LNCaP clone FGC (cell line): Measurements from ENCODE around the gene ADRM1.

Experiments used
- DNase-seq: peaks from one replicate; pipeline ENCODE4 v3.0.0-alpha.2; 2011; ENCODE audit warnings: low read depth
- H3K4me3 ChIP-seq: 2 replicates; pipeline ENCODE4 v1.5.1; 2011; ENCODE audit warnings: mild to moderate bottlenecking, low read depth, low read length, control low read depth
- TF ChIP-seq, protein P1 (sequence below): IDR thresholded peaks from 2 replicates; pipeline ENCODE4 v1.5.1; 2012; ENCODE audit warnings: mild to moderate bottlenecking; ENCODE audit not compliant: control insufficient read depth, insufficient read depth; ENCODE audit errors: extremely low read depth

ADRM1 gene

DNA sequence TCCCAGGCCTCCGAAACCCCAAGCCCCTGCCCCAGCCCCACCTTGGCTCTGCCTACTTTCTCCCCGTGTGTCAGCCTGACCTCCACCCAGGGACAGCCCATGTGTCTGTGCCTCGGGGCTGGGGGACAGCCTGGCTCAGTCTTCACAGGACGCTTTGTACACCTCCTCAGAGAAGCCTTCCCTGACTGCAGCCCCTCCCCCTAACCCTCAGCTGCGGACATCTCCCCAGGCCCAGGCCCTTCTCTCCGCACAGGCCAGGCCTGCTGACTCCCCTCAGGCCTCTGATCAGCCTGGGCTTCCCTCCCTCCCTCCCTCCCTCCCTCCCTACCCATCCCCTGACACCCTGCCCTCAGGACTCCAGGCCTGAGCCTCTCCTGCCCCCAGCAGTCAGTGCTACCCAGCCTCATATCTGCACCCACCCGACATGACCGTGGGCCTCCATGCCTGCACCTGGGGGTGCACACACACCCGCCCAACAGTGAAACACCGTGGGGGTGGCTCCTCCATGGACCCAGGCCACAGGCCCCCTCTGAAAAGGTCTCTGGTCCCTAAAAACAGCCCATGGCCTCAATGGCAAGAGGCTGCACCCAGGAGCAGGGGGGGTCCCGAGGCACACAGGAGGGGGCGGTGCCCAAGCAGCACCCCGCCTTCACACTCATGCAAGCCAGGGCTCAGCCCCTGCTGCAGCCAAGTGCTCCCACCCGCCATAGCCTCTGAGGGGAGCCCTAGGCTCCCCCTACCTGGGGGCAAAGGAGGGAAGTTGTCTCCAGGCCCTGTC is 51.4 kb downstream of the ADRM1 start:
- no peak for DNase-seq
- TF ChIP-seq, protein P1, sequence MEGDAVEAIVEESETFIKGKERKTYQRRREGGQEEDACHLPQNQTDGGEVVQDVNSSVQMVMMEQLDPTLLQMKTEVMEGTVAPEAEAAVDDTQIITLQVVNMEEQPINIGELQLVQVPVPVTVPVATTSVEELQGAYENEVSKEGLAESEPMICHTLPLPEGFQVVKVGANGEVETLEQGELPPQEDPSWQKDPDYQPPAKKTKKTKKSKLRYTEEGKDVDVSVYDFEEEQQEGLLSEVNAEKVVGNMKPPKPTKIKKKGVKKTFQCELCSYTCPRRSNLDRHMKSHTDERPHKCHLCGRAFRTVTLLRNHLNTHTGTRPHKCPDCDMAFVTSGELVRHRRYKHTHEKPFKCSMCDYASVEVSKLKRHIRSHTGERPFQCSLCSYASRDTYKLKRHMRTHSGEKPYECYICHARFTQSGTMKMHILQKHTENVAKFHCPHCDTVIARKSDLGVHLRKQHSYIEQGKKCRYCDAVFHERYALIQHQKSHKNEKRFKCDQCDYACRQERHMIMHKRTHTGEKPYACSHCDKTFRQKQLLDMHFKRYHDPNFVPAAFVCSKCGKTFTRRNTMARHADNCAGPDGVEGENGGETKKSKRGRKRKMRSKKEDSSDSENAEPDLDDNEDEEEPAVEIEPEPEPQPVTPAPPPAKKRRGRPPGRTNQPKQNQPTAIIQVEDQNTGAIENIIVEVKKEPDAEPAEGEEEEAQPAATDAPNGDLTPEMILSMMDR = no peak
- peak overlapping the region; percentile 58 for H3K4me3 ChIP-seq

DNA sequence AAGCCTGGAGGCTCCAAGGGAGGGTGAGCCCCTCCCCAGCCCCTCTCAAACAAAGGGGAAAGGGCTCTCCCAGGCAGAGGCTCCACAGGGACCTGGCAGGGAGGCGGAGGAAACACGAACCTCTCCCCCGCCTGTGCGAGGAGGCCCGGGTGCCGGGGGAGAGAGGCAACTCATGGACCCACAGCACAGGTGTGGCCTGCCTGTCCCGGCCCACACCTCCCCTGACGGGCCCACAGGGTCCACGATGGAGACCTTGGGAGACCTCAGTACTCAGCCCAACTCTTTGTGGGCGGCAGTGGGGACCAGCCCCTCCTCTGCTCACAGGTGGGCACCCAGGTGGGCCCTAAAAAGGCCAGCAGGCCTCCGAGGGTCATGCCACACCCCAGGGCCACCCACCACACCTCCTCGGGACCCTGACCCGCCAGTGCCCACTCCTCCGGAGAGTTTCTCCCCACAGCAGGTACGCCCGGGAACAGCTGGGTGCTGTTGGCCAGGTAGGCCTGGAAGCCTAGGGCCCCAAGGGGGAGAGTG is 52.1 kb downstream of the ADRM1 start:
- no peak for DNase-seq
- TF ChIP-seq, protein P1 = no peak
- H3K4me3 ChIP-seq = peak overlapping the region; percentile 5; the same call in 1 of the 2 replicates

DNA sequence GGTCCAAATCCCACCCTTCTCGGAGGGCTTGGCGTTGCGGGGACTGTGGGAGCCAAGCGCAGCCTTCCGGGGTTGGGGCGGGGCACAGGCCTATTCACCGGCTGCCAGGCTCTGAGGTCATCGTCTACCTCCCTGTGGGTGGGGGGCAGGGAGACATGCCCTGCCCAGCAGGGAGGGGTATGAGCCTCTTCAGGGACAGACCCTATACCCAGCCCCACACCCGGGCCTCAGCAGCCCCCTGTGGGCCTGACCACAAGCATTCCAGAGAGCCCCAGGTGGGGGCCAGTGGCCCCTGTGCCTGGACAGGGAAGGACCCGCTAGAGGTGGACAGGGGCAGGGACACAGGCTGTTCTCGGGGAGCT is 52.7 kb downstream of the ADRM1 start:
- 0 out of 2 replicates have a peak overlapping the region, but pooled peaks have one; percentile 0 for H3K4me3 ChIP-seq
- DNase-seq = no peak
- TF ChIP-seq, protein P1 = no peak

DNA sequence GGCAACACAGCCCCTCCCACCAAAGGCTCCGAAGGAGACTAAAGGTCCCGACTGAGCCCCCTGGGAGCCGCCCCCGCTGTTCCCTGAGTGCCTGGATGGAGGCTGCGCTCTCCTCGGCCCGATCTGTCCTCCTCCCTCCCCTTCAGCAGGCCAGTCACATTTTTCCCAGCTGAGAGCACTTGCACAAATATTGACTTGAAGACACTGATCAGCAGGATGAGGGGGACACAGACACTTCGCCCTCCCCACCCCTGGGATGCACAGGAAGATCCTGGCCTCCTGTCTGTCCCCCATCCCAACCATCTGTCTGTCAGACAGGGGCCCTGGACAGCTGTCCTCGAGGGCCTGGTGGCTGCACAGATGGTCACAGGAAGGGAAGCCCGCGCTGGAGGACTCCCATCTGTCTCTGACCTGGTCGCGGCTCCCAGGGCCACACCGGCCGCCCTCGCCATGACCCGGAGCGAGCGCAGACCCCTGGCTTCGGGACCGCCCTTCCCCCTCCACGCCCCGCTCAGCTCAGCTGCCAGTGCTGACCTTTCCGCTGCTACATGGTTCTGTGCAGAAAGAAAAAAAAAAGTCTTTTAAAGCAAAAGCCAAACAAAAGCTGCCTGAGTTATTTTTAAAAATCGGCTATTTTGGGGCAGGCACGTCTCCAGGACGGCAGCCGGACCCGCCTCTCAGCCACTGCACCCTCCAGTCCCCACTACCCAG is 53.2 kb downstream of the ADRM1 start:
- TF ChIP-seq, protein P1 = no peak
- DNase-seq = no peak
- H3K4me3 ChIP-seq = no peak overlapping the region

DNA sequence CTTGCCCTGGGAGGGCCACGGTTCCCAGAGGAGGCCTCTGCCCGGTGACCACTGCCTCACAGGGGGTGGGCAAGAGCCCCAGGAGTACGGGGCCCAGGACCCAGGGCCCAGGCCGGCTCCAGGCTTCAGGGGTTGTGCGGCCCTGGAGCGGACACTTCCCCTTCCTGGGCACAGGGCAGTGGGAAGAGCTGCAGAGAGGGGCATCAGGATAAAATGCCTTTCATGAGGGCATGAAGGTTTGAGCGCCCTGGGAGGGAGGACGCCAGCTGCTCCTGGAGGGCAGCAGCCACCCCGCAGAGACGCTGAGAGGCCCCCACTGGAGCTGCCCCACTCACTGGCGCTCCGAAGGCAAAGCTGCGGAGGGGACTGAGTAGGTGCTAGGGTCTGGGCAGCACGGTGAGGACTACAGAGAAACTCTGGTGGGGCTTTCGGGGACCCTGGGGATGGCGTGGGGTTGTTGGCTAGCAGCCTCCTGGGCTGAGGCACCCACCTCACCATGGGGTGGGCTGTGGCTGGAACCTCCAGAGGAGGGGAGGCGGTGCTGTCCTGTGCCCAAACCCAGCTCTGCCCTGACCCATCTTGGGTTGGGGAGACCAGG is 53.9 kb downstream of the ADRM1 start:
- no peak for DNase-seq
- TF ChIP-seq, protein P1 = no peak
- H3K4me3 ChIP-seq = no peak overlapping the region

DNA sequence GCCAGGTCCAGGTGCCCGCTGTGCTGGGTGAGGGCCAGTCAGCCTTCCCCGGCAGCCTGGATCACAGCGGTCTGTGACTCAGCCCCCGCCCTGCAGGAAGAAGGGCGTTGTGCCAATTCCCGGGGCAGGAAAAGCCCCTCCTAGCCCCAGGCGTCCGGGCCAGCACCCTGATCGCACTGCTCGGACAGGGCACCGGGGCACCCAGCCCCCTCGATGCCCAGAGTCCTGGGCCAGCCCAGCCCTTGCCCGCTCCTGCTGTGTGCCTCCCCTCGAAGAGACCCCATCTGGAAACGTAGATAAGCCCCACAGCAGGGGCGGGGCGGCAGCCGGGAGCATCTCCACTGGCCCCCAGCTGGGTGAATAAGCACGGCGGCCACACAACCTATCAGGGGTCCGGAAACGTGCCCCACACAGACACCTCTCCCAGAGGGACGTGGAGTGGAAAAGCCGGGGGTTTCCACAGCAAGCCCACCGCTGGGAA is 54.4 kb downstream of the ADRM1 start:
- H3K4me3 ChIP-seq = no peak overlapping the region
- TF ChIP-seq, protein P1 = no peak
- DNase-seq = no peak
